ENCODE data around the gene AVPI1.
A peak's percentile ranks its signal among the peaks of the same experiment; 100 is the strongest.

The AVPI1 gene

GRCh38 chr10:97686962-97687784 lies at the start of gene AVPI1:
Gene AVPI1 (minus strand): TSS chr10:97687241. CDS start chr10:97679905, 7,336 bp downstream.
- peak; percentile 96 for DNase-seq (ENCODE audit: low spot score)

- DNase-seq (ENCODE audit: low spot score), result no peak
Observed at GRCh38 chr10:97736403-97736901, 49.4 kb upstream of the AVPI1 start.

GRCh38 chr10:97734021-97734420 lies 47.0 kb upstream of the AVPI1 start:
- no peak for DNase-seq (ENCODE audit: low spot score)

- no peak for DNase-seq (ENCODE audit: low spot score)
Observed at GRCh38 chr10:97733256-97733655, 46.2 kb upstream of the AVPI1 start.

- DNase-seq (ENCODE audit: low spot score), result no peak
Observed at GRCh38 chr10:97732052-97732359, 45.0 kb upstream of the AVPI1 start.

GRCh38 chr10:97731346-97732051 lies 44.5 kb upstream of the AVPI1 start:
- peak; percentile 67 for DNase-seq (ENCODE audit: low spot score)

- no peak for DNase-seq (ENCODE audit: low spot score)
Observed at GRCh38 chr10:97729014-97729413, 42.0 kb upstream of the AVPI1 start.

GRCh38 chr10:97726636-97727178 lies 39.7 kb upstream of the AVPI1 start:
- DNase-seq (ENCODE audit: low spot score), result no peak

- no peak for DNase-seq (ENCODE audit: low spot score)
Observed at GRCh38 chr10:97724341-97724941, 37.4 kb upstream of the AVPI1 start.

- DNase-seq (ENCODE audit: low spot score), result no peak
Observed at GRCh38 chr10:97723001-97723400, 36.0 kb upstream of the AVPI1 start.

- DNase-seq (ENCODE audit: low spot score), result no peak
Observed at GRCh38 chr10:97721871-97722780, 35.1 kb upstream of the AVPI1 start.

- no peak for DNase-seq (ENCODE audit: low spot score)
Observed at GRCh38 chr10:97719602-97720001, 32.6 kb upstream of the AVPI1 start.

- no peak for DNase-seq (ENCODE audit: low spot score)
Observed at GRCh38 chr10:97718659-97719142, 31.7 kb upstream of the AVPI1 start.

GRCh38 chr10:97718178-97718577 lies 31.1 kb upstream of the AVPI1 start:
- no peak for DNase-seq (ENCODE audit: low spot score)

- no peak for DNase-seq (ENCODE audit: low spot score)
Observed at GRCh38 chr10:97717627-97718026, 30.6 kb upstream of the AVPI1 start.

- no peak for DNase-seq (ENCODE audit: low spot score)
Observed at GRCh38 chr10:97715259-97715874, 28.3 kb upstream of the AVPI1 start.

GRCh38 chr10:97714401-97715258 lies 27.6 kb upstream of the AVPI1 start:
- DNase-seq (ENCODE audit: low spot score), result no peak

- peak; percentile 47 for DNase-seq (ENCODE audit: low spot score)
Observed at GRCh38 chr10:97713826-97714400, 26.9 kb upstream of the AVPI1 start.

GRCh38 chr10:97713339-97713825 lies 26.3 kb upstream of the AVPI1 start, which contains the start of gene MARVELD1:
Gene MARVELD1 (plus strand): TSS chr10:97713730. CDS start chr10:97713877, 147 bp downstream.
- DNase-seq (ENCODE audit: low spot score), result no peak
